Measurements from ENCODE around the gene FILIP1L. TPM values are rescaled to one million over a fixed set of nuclear protein-coding genes. Genes with fewer than 3 reads are reported as not detected.

FILIP1L gene
- total RNA-seq, 1 experiment from 2014 or later = 4.3 TPM

GRCh38 chr3:100159331-100160153 lies 45.2 kb upstream of the FILIP1L start:
- no TSS peak for BruUV-seq (replicated peaks)
- H3K9me3 ChIP-seq (ENCODE audit: low read depth, low read length, poor library complexity, severe bottlenecking) = peaks cover 9% of the 10 kb centered on the region
- no peak overlapping the region for H3K4me3 ChIP-seq (ENCODE audit: low read depth, low read length, poor library complexity, severe bottlenecking)
- TF ChIP-seq EZH2 (IDR thresholded peaks at IDR 0.05; ENCODE audit: borderline replicate concordance, low read depth, low read length, poor library complexity, severe bottlenecking) = no peak
- no peak for TF ChIP-seq CTCF (conservative IDR thresholded peaks at IDR 0.05; ENCODE audit: low read depth, low read length)
- intact Hi-C loops (cut with micrococcal nuclease; ENCODE audit: unreplicated experiment) = no loop called here
- H3K4me1 ChIP-seq (ENCODE audit: insufficient read depth, low read length, poor library complexity, severe bottlenecking) = no peaks in the 10 kb centered on the region
- CTCF ChIA-PET = no interaction called here
- H3K27me3 ChIP-seq (replicated peaks; ENCODE audit: insufficient read depth, low read depth, low read length, poor library complexity) = no peaks in the 10 kb centered on the region
- peak; percentile 10 for DNase-seq (ENCODE audit: low spot score)
- H3K36me3 ChIP-seq (ENCODE audit: insufficient read depth, low read length, poor library complexity, severe bottlenecking) = peaks cover 3% of the 10 kb centered on the region
- no peak overlapping the region for H3K27ac ChIP-seq (ENCODE audit: low read depth, low read length, poor library complexity, severe bottlenecking)
- POLR2A ChIA-PET (ENCODE audit: low non-redundant PET) = no interaction called here

- H3K27ac ChIP-seq (ENCODE audit: low read depth, low read length, poor library complexity, severe bottlenecking) = no peak overlapping the region
- CTCF ChIA-PET = no interaction called here
- intact Hi-C loops (cut with micrococcal nuclease; ENCODE audit: unreplicated experiment) = no loop called here
- peaks cover 9% of the 10 kb centered on the region for H3K9me3 ChIP-seq (ENCODE audit: low read depth, low read length, poor library complexity, severe bottlenecking)
- no peak for TF ChIP-seq CTCF (conservative IDR thresholded peaks at IDR 0.05; ENCODE audit: low read depth, low read length)
- TF ChIP-seq EZH2 (IDR thresholded peaks at IDR 0.05; ENCODE audit: borderline replicate concordance, low read depth, low read length, poor library complexity, severe bottlenecking) = no peak
- H3K4me3 ChIP-seq (ENCODE audit: low read depth, low read length, poor library complexity, severe bottlenecking) = no peak overlapping the region
- POLR2A ChIA-PET (ENCODE audit: low non-redundant PET) = no interaction called here
- H3K36me3 ChIP-seq (ENCODE audit: insufficient read depth, low read length, poor library complexity, severe bottlenecking) = peaks cover 3% of the 10 kb centered on the region
- DNase-seq (ENCODE audit: low spot score) = peak; percentile 13
- H3K4me1 ChIP-seq (ENCODE audit: insufficient read depth, low read length, poor library complexity, severe bottlenecking) = no peaks in the 10 kb centered on the region
- BruUV-seq (replicated peaks) = no TSS peak
- no peaks in the 10 kb centered on the region for H3K27me3 ChIP-seq (replicated peaks; ENCODE audit: insufficient read depth, low read depth, low read length, poor library complexity)
Measured at GRCh38 chr3:100158918-100159330, 44.6 kb upstream of the FILIP1L start.

GRCh38 chr3:100157685-100158084 lies 43.4 kb upstream of the FILIP1L start:
- intact Hi-C loops (cut with micrococcal nuclease; ENCODE audit: unreplicated experiment) = no loop called here
- POLR2A ChIA-PET (ENCODE audit: low non-redundant PET) = no interaction called here

More at GRCh38 chr3:100157685-100158084, 43.4 kb upstream of the FILIP1L start:
- Histone ChIP-seq H3K36me3 (ENCODE audit: insufficient read depth, low read length, poor library complexity, severe bottlenecking) (peaks cover 3% of the 10 kb centered on the region), H3K4me1 (ENCODE audit: insufficient read depth, low read length, poor library complexity, severe bottlenecking) (no peaks in the 10 kb centered on the region), H3K27me3 (replicated peaks; ENCODE audit: insufficient read depth, low read depth, low read length, poor library complexity) (no peaks in the 10 kb centered on the region), H3K4me3 (ENCODE audit: low read depth, low read length, poor library complexity, severe bottlenecking) (no peak overlapping the region), H3K27ac (ENCODE audit: low read depth, low read length, poor library complexity, severe bottlenecking) (no peak overlapping the region), H3K9me3 (ENCODE audit: low read depth, low read length, poor library complexity, severe bottlenecking) (peaks cover 9% of the 10 kb centered on the region)
- no peak for DNase-seq (ENCODE audit: low spot score)
- TF ChIP-seq CTCF (conservative IDR thresholded peaks at IDR 0.05; ENCODE audit: low read depth, low read length) (no peak), EZH2 (IDR thresholded peaks at IDR 0.05; ENCODE audit: borderline replicate concordance, low read depth, low read length, poor library complexity, severe bottlenecking) (no peak)
- no TSS peak for BruUV-seq (replicated peaks)
- CTCF ChIA-PET = no interaction called here
